GM12878 (cell line): ENCODE measurements around the gene S100A16. TPM values are rescaled to one million over a fixed set of nuclear protein-coding genes. Genes with fewer than 3 reads are reported as not detected.
A peak's percentile ranks its signal among the peaks of the same experiment; 100 is the strongest.

Source experiments
- BACH1 ChIP-seq: fragments of 450-650 bp; IDR thresholded peaks from 2 replicates; pipeline ENCODE4 v1.6.1; 2017; ENCODE audit warnings: mild to moderate bottlenecking, borderline replicate concordance
- BMI1 ChIP-seq: fragments of 450-650 bp; IDR thresholded peaks from 2 replicates; pipeline ENCODE4 v1.6.1; 2016; ENCODE audit warnings: mild to moderate bottlenecking, moderate library complexity, borderline replicate concordance
- CREB1 ChIP-seq: IDR thresholded peaks from 2 replicates; pipeline ENCODE4 v1.6.1; 2012; ENCODE audit warnings: low read depth, mild to moderate bottlenecking, inconsistent platforms
- CREM ChIP-seq: IDR thresholded peaks from 2 replicates; pipeline ENCODE4 v1.6.1; 2014; ENCODE audit warnings: antibody characterized with exemption, low read depth
- DPF2 ChIP-seq: fragments of 450-650 bp; IDR thresholded peaks from 2 replicates; pipeline ENCODE4 v1.6.1; 2017; ENCODE audit warnings: mild to moderate bottlenecking
- GATAD2B ChIP-seq: fragments of 450-650 bp; conservative IDR thresholded peaks from 2 replicates; pipeline ENCODE4 v1.6.1; 2017; ENCODE audit warnings: low read depth, mild to moderate bottlenecking, moderate library complexity
- HCFC1 ChIP-seq: fragments of 150-350 bp; IDR thresholded peaks from 2 replicates; pipeline ENCODE4 v1.6.1; 2014; ENCODE audit warnings: low read length
- IKZF1 ChIP-seq: fragments of 450-650 bp; conservative IDR thresholded peaks from 2 replicates; pipeline ENCODE4 v1.6.1; 2017; ENCODE audit warnings: antibody characterized with exemption, mild to moderate bottlenecking
- MEF2B ChIP-seq: fragments of 450-650 bp; IDR thresholded peaks from 2 replicates; pipeline ENCODE4 v1.6.1; 2018; ENCODE audit warnings: mild to moderate bottlenecking, moderate library complexity; ENCODE audit not compliant: partially characterized antibody, poor library complexity, severe bottlenecking
- MTA2 ChIP-seq: fragments of 450-650 bp; IDR thresholded peaks from 2 replicates; pipeline ENCODE4 v1.6.1; 2016; ENCODE audit warnings: low read depth, mild to moderate bottlenecking, moderate library complexity
- MXI1 ChIP-seq: fragments of 150-350 bp; IDR thresholded peaks from 2 replicates; pipeline ENCODE4 v1.6.1; 2011; ENCODE audit warnings: low read depth, mild to moderate bottlenecking, inconsistent platforms, low read length, improper control_type of control experiment
- NBN ChIP-seq: fragments of 450-650 bp; IDR thresholded peaks from 2 replicates; pipeline ENCODE4 v1.6.1; 2016
- NRF1 ChIP-seq: conservative IDR thresholded peaks from 2 replicates; pipeline ENCODE4 v1.6.1; 2011; ENCODE audit warnings: mild to moderate bottlenecking, low read depth, low read length, improper control_type of control experiment
- POU2F2 ChIP-seq: IDR thresholded peaks from 3 replicates; pipeline ENCODE4 v1.6.1; 2011; ENCODE audit warnings: low read depth, mild to moderate bottlenecking, low read length, borderline replicate concordance
- RELA ChIP-seq: fragments of 450-650 bp; IDR thresholded peaks from 2 replicates; pipeline ENCODE4 v1.8.0; 2014; ENCODE audit warnings: borderline replicate concordance; ENCODE audit not compliant: partially characterized antibody
- RUNX3 ChIP-seq: IDR thresholded peaks from 2 replicates; pipeline ENCODE4 v1.6.1; 2012; ENCODE audit warnings: low read length, inconsistent platforms
- SIN3A ChIP-seq: IDR thresholded peaks from 2 replicates; pipeline ENCODE4 v1.6.1; 2012; ENCODE audit warnings: low read depth, low read length, improper control_type of control experiment
- SMAD5 ChIP-seq: IDR thresholded peaks from 2 replicates; pipeline ENCODE4 v1.6.1; 2016; ENCODE audit warnings: antibody characterized with exemption, low read depth
- SMC3 ChIP-seq: IDR thresholded peaks from 2 replicates; pipeline ENCODE4 v1.6.1; 2011; ENCODE audit warnings: low read length, improper control_type of control experiment, borderline replicate concordance
- SREBF1 ChIP-seq: IDR thresholded peaks from 2 replicates; pipeline ENCODE4 v1.6.1; 2012; ENCODE audit warnings: mild to moderate bottlenecking, low read length
- ZNF24 ChIP-seq: fragments of 450-650 bp; IDR thresholded peaks from 2 replicates; pipeline ENCODE4 v1.6.1; 2017; ENCODE audit warnings: antibody characterized with exemption, mild to moderate bottlenecking
- polyA plus RNA-seq, 11 experiments: library from polyadenylated mRNA; depleted of rRNA in 4 of 11; unstranded in 6 of 11; stranded (reverse) in 5 of 11; fragments of >200 nt; fragmentation: Nextera tagmentation in 4 of 11; fragmentation: Illumina TruSeq in 1 of 11; extraction: Ambion mirVana in 4 of 11; extraction: Trizol in 1 of 11; gene quantifications; 1 replicate in 1 of 11; 2 replicates in 10 of 11; pipeline versions ENCODE4 v1.2.1 to v1.2.3, GENCODE V29; 2011 to 2016; ENCODE audit warnings: inconsistent platforms in 2 of 11, missing spikeins in 2 of 11, low read depth in 1 of 11
- total RNA-seq, 4 experiments: library from RNA; depleted of rRNA in 3 of 4; stranded (reverse); fragments of >200 nt in 3 of 4; fragmentation: Illumina TruSeq in 1 of 4; extraction: Trizol in 1 of 4; gene quantifications; 2 replicates each; pipeline versions ENCODE4 v1.2.1 to v1.2.3, GENCODE V29; 2013 to 2021
- TF ChIP-seq, protein P1 (sequence below): IDR thresholded peaks from 2 replicates; pipeline ENCODE4 v1.6.1; 2011; ENCODE audit warnings: low read depth, mild to moderate bottlenecking, low read length, moderate library complexity, borderline replicate concordance; ENCODE audit errors: extremely low read depth
- TF ChIP-seq, protein P2 (sequence below): IDR thresholded peaks from 2 replicates; pipeline ENCODE4 v1.6.1; 2012; ENCODE audit warnings: low read depth, low read length, improper control_type of control experiment
- TF ChIP-seq, protein P3 (sequence below): fragments of 450-650 bp; IDR thresholded peaks from 2 replicates; pipeline ENCODE4 v1.6.1; 2016; ENCODE audit warnings: mild to moderate bottlenecking, moderate library complexity, borderline replicate concordance

Gene S100A16
- total and polyA plus RNA-seq, 10 of the 15 experiments (the other 5 are each of a cell fraction or from before 2014, with no cell fraction given), result 0.14 to 0.51 (median 0.25) TPM; not detected in 6

DNA sequence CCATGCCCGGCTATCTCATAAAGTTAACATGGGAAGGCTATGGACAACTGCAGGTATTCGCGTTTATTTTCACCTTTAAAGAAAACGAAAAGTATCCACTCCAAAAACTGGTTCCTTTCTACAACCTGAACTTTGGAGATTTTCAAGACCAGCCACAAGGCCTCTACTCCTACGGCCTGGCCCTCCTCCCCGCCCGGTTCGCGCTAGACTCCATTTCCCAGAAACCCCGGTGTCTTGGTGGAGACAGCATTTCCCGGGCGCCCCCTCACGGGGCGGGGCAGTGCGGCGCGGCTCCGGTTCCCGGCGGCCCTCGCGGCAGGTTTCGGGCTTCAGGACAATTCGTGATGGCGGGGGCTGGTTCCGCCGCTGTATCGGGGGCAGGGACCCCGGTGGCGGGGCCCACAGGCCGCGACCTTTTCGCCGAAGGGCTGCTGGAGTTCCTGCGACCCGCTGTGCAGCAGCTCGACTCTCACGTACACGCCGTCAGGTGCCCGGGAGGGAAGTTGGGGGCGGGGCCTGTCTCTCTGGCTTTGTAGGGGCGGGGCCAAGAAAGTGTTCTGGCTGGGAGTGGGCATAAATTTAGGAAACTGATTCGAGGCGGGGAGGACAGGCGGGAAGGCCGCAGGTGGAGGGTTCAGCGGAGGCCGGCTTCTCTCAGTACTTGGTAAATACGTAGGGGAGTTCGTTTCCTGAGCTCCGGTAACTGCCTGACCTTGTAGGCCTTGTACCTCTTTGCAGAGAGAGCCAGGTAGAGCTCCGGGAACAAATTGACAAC is 45.6 kb upstream of the S100A16 start, which contains the start of gene SNAPIN (continued):
- peak; percentile 52; the same call in 1 of the 2 replicates for TF ChIP-seq GATAD2B
- TF ChIP-seq CREM, result peak; percentile 68
- TF ChIP-seq SIN3A, result peak; percentile 43; the same call in 1 of the 2 replicates
- TF ChIP-seq MTA2, result 0 out of 2 replicates have a peak, but pooled peaks have one; percentile 5
- no peak for TF ChIP-seq SREBF1
- TF ChIP-seq, protein P1, sequence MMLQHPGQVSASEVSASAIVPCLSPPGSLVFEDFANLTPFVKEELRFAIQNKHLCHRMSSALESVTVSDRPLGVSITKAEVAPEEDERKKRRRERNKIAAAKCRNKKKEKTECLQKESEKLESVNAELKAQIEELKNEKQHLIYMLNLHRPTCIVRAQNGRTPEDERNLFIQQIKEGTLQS, result 0 out of 2 replicates have a peak, but pooled peaks have one; percentile 11
- peak; percentile 64 for TF ChIP-seq RELA
- peak; percentile 79 for TF ChIP-seq IKZF1
- no peak for TF ChIP-seq BMI1
- TF ChIP-seq DPF2, result 0 out of 2 replicates have a peak, but pooled peaks have one; percentile 16
- TF ChIP-seq, protein P2, sequence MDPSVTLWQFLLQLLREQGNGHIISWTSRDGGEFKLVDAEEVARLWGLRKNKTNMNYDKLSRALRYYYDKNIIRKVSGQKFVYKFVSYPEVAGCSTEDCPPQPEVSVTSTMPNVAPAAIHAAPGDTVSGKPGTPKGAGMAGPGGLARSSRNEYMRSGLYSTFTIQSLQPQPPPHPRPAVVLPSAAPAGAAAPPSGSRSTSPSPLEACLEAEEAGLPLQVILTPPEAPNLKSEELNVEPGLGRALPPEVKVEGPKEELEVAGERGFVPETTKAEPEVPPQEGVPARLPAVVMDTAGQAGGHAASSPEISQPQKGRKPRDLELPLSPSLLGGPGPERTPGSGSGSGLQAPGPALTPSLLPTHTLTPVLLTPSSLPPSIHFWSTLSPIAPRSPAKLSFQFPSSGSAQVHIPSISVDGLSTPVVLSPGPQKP, result peak; percentile 60; the same call in 1 of the 2 replicates
- TF ChIP-seq MEF2B, result no peak
- no peak for TF ChIP-seq ZNF24
- TF ChIP-seq CREB1, result peak; percentile 86
- TF ChIP-seq SMAD5, result peak; percentile 42; the same call in 1 of the 2 replicates
- 0 out of 2 replicates have a peak, but pooled peaks have one; percentile 53 for TF ChIP-seq BACH1
- TF ChIP-seq HCFC1, result peak; percentile 87
- TF ChIP-seq RUNX3, result peak; percentile 44; the same call in 1 of the 2 replicates
- TF ChIP-seq MXI1, result peak; percentile 49; the same call in 1 of the 2 replicates
- peak; percentile 45; the same call in 1 of the 2 replicates for TF ChIP-seq NBN
- TF ChIP-seq SMC3, result no peak
- no peak for TF ChIP-seq NRF1
- peak; percentile 45; the same call in 2 of the 3 replicates for TF ChIP-seq POU2F2
- TF ChIP-seq, protein P3, sequence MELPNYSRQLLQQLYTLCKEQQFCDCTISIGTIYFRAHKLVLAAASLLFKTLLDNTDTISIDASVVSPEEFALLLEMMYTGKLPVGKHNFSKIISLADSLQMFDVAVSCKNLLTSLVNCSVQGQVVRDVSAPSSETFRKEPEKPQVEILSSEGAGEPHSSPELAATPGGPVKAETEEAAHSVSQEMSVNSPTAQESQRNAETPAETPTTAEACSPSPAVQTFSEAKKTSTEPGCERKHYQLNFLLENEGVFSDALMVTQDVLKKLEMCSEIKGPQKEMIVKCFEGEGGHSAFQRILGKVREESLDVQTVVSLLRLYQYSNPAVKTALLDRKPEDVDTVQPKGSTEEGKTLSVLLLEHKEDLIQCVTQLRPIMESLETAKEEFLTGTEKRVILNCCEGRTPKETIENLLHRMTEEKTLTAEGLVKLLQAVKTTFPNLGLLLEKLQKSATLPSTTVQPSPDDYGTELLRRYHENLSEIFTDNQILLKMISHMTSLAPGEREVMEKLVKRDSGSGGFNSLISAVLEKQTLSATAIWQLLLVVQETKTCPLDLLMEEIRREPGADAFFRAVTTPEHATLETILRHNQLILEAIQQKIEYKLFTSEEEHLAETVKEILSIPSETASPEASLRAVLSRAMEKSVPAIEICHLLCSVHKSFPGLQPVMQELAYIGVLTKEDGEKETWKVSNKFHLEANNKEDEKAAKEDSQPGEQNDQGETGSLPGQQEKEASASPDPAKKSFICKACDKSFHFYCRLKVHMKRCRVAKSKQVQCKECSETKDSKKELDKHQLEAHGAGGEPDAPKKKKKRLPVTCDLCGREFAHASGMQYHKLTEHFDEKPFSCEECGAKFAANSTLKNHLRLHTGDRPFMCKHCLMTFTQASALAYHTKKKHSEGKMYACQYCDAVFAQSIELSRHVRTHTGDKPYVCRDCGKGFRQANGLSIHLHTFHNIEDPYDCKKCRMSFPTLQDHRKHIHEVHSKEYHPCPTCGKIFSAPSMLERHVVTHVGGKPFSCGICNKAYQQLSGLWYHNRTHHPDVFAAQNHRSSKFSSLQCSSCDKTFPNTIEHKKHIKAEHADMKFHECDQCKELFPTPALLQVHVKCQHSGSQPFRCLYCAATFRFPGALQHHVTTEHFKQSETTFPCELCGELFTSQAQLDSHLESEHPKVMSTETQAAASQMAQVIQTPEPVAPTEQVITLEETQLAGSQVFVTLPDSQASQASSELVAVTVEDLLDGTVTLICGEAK, result peak; percentile 59; the same call in 1 of the 2 replicates
